ENCODE results near the gene P2RY2.
A peak's percentile ranks its signal among the peaks of the same experiment; 100 is the strongest.

Gene P2RY2

DNA sequence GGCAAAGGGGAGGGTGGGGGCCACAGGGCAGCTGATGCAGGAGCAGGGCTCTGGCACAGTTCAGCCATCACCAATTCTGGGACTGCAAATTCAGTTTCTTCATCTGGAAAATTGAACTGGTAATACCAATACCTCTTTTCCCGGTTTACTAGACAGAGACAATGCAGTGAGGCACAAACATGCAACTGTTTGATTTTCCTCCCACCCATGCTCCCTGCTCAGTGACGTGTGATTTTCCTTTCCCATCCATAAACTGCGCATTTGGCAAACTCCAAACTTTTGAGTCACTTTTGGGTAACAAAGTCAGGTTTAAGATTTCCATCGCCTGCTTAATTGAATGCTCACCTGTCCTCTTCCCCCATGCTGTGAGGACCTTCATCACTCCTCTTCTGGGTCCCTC lies 23.2 kb downstream of the P2RY2 start:
- no peak for DNase-seq

DNA sequence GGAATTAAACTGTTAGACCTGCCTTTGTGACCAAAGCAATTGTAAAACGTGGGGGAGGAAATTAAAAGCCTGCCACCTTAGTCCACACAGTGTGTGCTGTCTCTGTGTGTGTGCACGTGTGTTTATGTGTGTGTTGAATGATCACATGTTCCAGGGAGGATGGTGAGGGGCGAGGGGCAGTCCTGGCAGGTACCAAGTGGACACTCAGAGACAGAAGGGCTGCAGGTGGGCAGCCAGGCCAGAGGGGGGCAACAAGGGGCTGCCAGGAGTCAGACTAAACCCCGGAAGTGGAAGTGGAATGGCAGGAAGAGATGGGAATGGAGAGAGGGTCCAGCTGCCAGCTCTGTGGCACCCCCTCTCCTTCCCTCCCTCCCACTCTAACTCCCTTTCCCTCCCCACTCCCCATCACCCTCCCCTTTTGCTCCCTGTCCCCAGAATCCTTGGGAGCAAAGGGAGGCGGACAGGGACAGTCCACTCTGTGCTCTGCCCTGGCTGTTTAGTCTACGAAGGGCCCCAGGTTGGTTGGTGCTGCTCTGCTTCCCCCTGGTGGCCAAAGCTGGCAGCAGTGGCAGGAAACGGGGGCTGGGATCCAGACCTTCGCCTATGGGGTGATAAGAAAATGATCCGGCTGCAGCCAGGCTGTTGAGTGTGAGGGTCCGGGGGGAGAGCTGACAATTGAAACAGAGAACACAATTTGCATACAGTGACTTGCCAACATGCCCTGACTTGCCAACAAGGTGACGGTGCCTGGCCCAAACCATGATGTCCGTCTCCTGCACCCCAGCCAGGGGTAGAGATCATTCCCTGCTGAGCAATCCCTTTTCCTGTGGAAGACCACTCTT lies 24.4 kb downstream of the P2RY2 start:
- DNase-seq = peak in 47 of 56 donors; percentile 8 to 82 (median 46)

- no peak for DNase-seq
Measured at GRCh38 chr11:73243093-73243485, 25.0 kb downstream of the P2RY2 start.

GRCh38 chr11:73244589-73245240 lies 26.6 kb downstream of the P2RY2 start:
- DNase-seq = no peak

DNA sequence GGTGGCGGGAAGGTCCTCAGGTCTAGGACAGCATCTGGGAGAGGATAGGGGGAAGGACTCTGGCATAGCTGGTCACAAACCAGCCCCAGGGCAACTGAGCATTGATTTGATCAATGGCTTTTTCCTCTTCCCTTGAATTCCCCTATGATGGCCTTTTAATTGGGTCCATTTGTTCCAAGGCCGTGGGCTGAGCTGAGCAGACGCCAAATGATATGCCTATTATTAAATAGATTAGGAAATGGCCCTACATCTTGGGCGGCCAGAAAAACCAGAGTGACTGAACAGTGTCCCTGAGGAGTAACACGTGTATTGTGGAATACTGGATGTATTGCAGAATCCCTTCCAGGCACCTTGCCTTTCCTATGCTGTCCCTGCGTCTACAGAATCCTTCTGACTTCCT lies 27.4 kb downstream of the P2RY2 start:
- no peak for DNase-seq

GRCh38 chr11:73246303-73246702 lies 28.2 kb downstream of the P2RY2 start:
- DNase-seq = no peak

DNA sequence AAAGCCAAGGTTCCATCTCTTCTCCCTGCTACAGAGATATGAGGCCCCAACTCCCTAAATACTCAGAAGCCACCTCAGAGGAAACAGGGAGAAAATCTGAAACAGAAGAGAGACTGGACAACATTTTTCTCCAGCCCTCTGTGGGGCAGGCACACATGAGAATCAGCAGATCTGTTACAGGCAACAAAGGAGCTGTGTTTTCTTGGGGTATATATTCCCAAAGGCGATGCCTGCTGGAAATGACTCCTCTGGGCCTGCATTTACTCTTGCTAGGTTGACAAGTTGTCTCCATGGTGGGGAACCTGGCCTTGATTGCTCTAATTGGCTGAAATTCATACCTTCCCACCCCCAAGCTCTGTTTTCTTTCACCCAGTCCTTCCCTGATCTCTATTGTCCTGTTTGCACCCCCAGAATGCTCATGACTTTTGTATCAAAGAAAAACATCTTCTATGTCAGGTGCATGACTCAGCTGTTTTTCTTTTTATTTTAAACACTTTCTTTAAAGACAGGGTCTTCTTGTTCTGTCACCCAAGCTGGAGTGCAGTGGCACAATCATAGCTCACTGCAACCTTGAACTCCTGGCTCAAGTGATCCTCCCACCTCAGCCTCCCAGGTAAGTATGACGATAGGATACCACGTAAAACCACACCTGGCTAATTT lies 30.6 kb downstream of the P2RY2 start:
- no peak for DNase-seq

DNA sequence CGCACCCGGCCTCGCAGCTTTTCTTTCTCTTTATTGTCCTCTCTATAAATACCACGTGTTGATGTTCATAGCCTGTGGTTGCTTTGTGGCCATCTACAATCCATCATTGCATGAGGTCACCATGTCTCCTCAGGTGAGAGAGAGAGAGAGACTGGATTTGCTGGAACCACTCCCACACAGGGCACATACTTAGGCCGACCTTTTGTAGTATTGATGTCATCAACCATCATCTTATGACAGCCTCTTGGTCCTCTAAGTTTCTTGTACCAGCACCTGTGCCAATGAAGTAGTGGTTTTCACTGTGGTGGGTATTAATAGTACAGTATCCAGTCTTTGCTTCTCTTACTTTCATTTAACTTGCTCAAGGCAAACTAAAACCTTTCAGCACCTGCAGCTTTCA lies 31.2 kb downstream of the P2RY2 start:
- no peak for DNase-seq

- no peak for DNase-seq
Measured at GRCh38 chr11:73249853-73250783, 32.0 kb downstream of the P2RY2 start.

GRCh38 chr11:73252577-73253191 lies 34.6 kb downstream of the P2RY2 start:
- DNase-seq = no peak

- peak in 2 of 56 donors; percentile 19 to 45 for DNase-seq
Measured at GRCh38 chr11:73257342-73258103, 39.4 kb downstream of the P2RY2 start.

DNA sequence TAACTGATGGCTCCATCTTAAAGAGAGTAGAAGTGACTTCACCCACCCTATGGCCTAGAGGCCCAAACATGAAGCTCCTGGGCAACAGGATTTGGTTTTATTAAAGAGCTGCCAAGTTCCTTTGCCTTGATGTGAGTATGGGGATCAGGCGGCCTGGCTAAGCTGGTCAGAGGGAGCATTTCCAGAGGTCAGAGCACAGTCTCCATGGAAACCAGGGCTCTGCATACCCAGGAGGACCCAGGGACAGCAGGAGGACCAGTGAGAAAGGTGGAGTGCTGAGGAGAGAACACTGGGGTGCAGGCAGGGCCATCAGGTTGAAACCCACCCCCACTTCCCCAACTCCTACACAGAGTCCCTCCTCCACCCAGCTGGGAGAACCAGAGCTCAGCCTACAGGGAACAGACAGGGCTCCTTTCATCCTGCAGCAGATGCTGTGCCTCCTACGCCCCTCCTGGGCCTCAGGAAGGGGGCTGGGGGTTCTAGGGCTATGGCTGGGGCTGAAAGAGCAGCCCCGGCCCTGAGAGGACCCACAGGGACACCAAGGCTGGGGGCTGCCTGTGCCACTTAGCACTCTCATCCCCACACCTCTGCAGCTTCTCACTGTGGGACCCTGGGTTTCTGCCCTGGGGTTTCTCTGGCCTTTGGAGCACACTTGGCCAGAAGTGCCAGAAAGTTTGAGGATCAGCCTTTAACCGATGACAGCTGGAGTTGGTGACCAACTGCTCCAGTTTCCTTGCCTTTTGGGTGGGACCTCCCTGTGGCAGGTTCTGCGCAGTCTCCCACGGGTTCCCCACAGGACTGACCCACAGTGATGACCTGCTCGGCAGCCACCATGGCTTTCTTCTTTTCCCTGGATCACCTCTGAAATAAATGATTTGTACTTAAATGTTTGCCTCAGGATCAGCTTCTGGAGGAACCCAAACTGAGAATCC lies 40.3 kb downstream of the P2RY2 start:
- no peak for DNase-seq

DNA sequence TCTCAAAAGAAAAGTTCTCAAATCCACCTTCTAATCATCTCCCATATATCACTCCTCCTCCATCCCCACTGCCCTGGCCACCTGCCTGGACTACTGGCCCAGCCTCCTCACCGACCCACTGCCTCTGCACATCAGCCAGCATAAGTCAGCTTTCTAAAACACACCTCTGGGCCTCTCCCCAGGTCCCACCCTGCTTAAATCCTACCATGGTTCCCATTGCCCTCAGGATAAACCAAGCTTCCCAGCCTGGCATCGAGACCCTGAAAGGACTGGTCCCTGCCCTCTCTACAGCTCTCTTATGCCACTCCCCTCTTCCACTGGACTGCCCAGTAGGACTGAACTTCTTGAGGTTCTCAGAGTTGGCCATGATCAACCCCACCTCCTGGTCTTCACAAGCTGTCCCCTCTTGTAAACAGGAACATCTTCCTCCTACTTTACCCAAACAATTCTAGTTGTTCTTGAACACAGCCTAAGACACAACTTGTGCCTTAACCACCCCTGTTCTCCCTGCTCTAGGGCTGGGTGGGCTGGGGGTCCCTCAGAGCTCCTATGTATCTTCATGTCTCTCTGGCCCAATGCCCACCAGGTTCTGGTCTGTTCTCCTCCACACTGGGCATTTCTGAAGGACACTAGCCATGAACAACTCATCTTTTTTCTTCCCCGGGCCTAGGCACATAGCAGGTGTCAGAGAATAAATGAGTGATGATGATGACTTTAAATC lies 41.5 kb downstream of the P2RY2 start:
- DNase-seq = no peak

DNA sequence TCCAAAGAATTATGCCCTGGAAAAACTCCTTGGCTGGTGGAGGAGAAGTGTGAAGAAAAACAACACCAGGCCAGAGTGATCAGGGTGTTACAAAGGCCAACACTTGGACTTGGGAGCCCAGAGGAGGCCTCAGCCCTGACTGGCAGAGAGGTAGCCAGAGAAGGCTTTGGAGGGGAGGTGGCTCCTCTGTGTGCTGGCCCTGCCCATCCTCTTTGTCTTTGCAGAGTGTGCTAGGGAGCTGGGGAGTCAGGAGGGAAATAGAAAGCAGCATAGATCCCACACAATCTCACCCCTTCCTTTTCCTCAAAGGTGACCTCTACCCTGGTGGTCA lies 42.0 kb downstream of the P2RY2 start:
- DNase-seq = no peak

- DNase-seq = no peak
Measured at GRCh38 chr11:73262851-73263495, 44.9 kb downstream of the P2RY2 start.

GRCh38 chr11:73263640-73264039 lies 45.6 kb downstream of the P2RY2 start:
- no peak for DNase-seq

DNA sequence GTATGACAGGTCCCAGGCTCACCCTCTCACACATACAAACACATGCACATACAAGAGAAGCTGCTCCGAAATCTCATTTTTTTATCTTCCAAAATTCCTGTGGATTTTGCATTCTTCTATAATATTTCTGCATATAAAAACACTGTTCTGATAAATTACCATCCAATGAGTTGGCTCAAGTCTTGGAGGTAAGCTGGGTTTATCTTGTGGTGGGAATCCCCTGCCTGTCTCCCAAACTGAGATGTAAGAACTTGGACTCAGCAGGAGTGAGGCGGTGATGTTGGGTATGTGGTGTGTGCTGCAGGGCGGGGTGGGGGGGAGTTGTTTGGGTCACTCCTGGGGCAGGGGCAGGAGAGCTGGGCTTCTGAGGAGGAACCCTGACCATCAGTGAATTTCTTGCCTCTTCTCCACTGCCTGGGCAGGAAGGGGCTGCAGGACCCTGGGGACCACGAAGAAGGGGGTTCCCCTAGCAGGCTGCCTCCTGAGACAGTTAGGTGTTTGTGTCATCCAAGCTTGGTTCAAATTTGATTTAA lies 47.3 kb downstream of the P2RY2 start:
- DNase-seq = no peak

All from nucleus accumbens (tissue), 56 donors.